ENCODE data around the gene EGFL6. TPM values are rescaled to one million over a fixed set of nuclear protein-coding genes. Genes with fewer than 3 reads are reported as not detected.
"Not testable (repeated sequence)": the region's sequence is repeated elsewhere in the genome, so short reads cannot be mapped to it uniquely, and the experiment has no call there.

EGFL6 gene
- total and polyA plus RNA-seq, 12 donors: 1.00 TPM; not detected in 11

DNA sequence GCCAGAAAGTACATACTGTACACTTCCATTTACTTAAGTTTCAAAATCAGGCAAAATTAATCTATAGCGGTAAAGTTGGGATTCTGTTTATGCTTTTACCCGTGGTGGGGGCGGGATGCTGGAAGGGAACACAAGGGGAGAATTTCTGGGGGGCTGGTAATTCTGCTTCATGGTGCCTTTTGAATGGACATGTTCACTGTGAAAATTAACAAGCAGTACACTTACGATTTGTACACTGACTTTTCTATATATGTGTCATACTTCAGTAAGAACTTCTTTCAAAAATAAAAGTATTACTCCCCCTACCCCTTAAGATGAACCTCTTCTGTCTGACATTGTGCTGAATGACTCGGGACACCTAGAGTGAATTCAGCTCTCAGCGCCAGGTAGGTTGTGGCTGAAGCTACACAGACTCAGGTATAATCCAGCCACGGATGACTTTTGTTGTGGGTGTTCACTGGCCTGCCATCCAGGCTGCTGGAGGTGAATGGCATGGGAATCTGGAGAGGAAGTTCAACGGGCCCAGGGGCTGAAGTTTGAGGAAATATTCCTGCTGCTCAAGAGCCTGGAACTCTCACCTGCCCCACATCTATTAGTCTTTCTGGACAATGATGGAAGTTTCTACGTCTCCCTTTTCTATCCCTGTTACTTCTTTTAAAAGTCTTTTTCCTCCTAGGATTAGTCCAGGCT, 76.2 kb downstream of the EGFL6 start:
- intact Hi-C loops (cut with DNase I): loop anchor here in 1 of 2 donors (10.0 kb wide), 1 partner anchor 141 kb away; no protein-coding TSS in a partner anchor
- Histone ChIP-seq H3K27ac (no peak overlapping the region), H3K4me1 (replicated peaks in 1 of 2) (peaks cover 0 to 5% of the 10 kb centered on the region in 2 donors), H3K4me3 (no peak overlapping the region), H3K36me3 (replicated peaks in 1 of 2) (no peaks in the 10 kb centered on the region), H3K9me3 (replicated peaks in 1 of 3) (no peaks in the 10 kb centered on the region), H3K27me3 (peaks cover 8% of the 10 kb centered on the region)
- 49 to 63% (median 57%) methylated on average over 8 to 9 of the region's 9 CpGs for WGBS, 4 donors
- TF ChIP-seq, protein P1, sequence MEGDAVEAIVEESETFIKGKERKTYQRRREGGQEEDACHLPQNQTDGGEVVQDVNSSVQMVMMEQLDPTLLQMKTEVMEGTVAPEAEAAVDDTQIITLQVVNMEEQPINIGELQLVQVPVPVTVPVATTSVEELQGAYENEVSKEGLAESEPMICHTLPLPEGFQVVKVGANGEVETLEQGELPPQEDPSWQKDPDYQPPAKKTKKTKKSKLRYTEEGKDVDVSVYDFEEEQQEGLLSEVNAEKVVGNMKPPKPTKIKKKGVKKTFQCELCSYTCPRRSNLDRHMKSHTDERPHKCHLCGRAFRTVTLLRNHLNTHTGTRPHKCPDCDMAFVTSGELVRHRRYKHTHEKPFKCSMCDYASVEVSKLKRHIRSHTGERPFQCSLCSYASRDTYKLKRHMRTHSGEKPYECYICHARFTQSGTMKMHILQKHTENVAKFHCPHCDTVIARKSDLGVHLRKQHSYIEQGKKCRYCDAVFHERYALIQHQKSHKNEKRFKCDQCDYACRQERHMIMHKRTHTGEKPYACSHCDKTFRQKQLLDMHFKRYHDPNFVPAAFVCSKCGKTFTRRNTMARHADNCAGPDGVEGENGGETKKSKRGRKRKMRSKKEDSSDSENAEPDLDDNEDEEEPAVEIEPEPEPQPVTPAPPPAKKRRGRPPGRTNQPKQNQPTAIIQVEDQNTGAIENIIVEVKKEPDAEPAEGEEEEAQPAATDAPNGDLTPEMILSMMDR (IDR thresholded peaks at IDR 0.05): no peak
- no peak for TF ChIP-seq POLR2A (IDR thresholded peaks at IDR 0.05)
- no peak for DNase-seq

DNA sequence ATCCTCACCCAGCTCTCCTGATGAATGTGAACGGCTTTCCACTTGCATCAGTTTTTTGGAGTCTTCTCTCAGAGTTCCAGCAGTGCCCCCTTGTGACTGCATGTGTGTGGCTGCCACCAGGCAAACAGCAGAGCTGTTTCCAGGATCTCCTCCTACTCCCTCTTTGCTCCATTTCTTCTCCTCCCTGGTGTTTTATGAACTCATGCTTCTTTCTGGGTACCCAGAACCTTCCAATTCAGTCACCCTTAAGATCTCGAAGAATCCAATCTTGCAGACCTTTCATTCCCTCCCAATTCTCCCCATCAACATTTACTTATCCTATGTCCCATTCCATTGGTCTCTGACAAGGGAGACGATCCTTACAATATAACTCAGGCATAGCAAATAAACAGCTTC, 76.8 kb downstream of the EGFL6 start:
- no peak overlapping the region for H3K4me3 ChIP-seq
- no peaks in the 10 kb centered on the region for H3K36me3 ChIP-seq (replicated peaks in 1 of 2)
- 32 to 60% (median 45%) methylated on average over 3 of the region's 3 CpGs for WGBS, 4 donors
- intact Hi-C loops (cut with DNase I): loop anchor here in 1 of 2 donors (10.0 kb wide), 1 partner anchor 141 kb away; no protein-coding TSS in a partner anchor
- H3K9me3 ChIP-seq (replicated peaks in 1 of 3): no peaks in the 10 kb centered on the region
- peaks cover 0 to 5% of the 10 kb centered on the region in 2 donors for H3K4me1 ChIP-seq (replicated peaks in 1 of 2)
- DNase-seq: peak; percentile 56 to 81 (median 70)
- H3K27me3 ChIP-seq: peaks cover 4% of the 10 kb centered on the region
- no peak overlapping the region for H3K27ac ChIP-seq
- TF ChIP-seq POLR2A (IDR thresholded peaks at IDR 0.05): no peak
- TF ChIP-seq, protein P1 (IDR thresholded peaks at IDR 0.05): peak in 5 of 6 experiments; percentile 39 to 60 (median 57)

GRCh38 chrX:13647709-13648212, 78.4 kb downstream of the EGFL6 start:
- WGBS, 4 donors: 19 to 35% (median 29%) methylated on average over 8 of the region's 8 CpGs
- Histone ChIP-seq H3K4me3 (no peak overlapping the region), H3K9me3 (replicated peaks in 1 of 3) (no peaks in the 10 kb centered on the region), H3K27ac (peak overlapping the region in 4 of 5 donors; percentile 25 to 77 (median 60)), H3K4me1 (replicated peaks in 1 of 2) (peaks cover 0 to 12% of the 10 kb centered on the region in 2 donors), H3K36me3 (replicated peaks in 1 of 2) (no peaks in the 10 kb centered on the region), H3K27me3 (peaks cover 4% of the 10 kb centered on the region)
- intact Hi-C loops (cut with DNase I): loop anchor here in 1 of 2 donors (10.0 kb wide), 1 partner anchor 143 kb away; no protein-coding TSS in a partner anchor
- peak in 1 of 2 donors; percentile 40 for TF ChIP-seq POLR2A (IDR thresholded peaks at IDR 0.05)
- TF ChIP-seq, protein P1 (IDR thresholded peaks at IDR 0.05): no peak
- peak; percentile 80 to 94 (median 88) for DNase-seq

DNA sequence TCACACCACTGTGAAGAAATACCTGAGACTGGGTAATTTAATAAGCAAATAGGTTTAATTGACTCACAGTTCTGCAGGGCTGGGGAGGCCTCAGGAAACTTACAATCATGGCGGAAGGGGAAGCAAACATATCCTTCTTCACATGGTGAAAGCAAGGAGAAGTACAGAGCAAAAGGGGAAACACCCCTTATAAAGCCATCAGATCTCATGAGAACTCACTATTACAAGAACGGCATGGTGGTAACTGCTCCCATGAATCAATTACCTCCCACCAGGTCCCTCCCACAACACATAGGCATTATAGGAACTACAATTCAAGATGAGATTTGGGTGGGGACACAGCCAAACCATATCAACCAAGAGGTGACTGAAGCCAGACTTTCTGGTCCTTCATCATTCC, 78.9 kb downstream of the EGFL6 start:
- not testable (repeated sequence) for H3K4me3 ChIP-seq; H3K9me3 ChIP-seq (replicated peaks in 1 of 3); H3K36me3 ChIP-seq (replicated peaks in 1 of 2); H3K27me3 ChIP-seq; DNase-seq
- intact Hi-C loops (cut with DNase I): loop anchor here in 1 of 2 donors (10.0 kb wide), 1 partner anchor 144 kb away; no protein-coding TSS in a partner anchor
- peaks cover 0 to 12% of the 10 kb centered on the region in 2 donors for H3K4me1 ChIP-seq (replicated peaks in 1 of 2)
- H3K27ac ChIP-seq: peak overlapping the region in 3 of 5 donors; percentile 60 to 77 (median 61)
- whole genome bisulfite sequencing, 4 donors: 73 to 100% (median 84%) methylated on average over 1 to 2 of the region's 2 CpGs
